ENCODE measurements around the gene ETFA. TPM values are rescaled to one million over a fixed set of nuclear protein-coding genes. Genes with fewer than 3 reads are reported as not detected.

ETFA gene
- total and polyA plus RNA-seq, 10 donors = 49.7 to 98.5 (median 80.5) TPM

DNA sequence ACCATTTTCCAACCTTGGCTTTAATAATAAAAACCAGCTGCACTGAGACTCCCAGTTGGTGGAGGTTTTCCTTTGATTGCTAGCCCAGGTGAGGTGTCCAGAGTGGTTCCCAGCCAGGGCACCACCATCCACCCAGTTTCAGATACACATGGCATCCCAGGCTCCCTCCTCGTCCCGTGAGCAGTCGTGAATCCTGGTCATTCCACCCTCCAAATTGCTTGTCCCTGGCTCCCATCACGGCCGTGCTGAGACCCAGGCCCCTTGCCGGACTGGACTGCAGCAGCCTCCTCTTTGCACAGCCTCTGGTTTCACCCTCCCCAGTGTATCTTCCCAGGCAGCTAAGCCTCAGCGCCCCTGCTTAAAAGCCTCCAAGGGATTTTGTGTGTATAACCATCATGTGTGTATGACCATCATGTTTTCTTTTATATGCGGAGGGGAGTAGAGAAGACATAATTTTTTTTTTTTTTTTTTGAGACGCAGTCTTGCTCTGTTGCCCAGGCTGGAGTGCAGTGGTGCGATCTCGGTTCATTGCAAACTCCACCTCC is 106.3 kb downstream of the ETFA start:
- WGBS, 5 donors = 93 to 97% (median 95%) methylated on average over 11 of the region's 11 CpGs
- Histone ChIP-seq H3K4me3 (no peak overlapping the region), H3K27me3 (replicated peaks in 1 of 7) (no peaks in the 10 kb centered on the region), H3K9me3 (no peaks in the 10 kb centered on the region), H3K27ac (no peak overlapping the region), H3K36me3 (peaks cover 0 to 79% (median 8%) of the 10 kb centered on the region in 6 donors), H3K4me1 (no peaks in the 10 kb centered on the region)
- intact Hi-C loops (cut with DNase I; ENCODE audit: low total_unique reads) = no loop called here
- no peak for TF ChIP-seq CTCF (IDR thresholded peaks at IDR 0.05 in 8 of 11, conservative IDR thresholded peaks at IDR 0.05 in 3 of 11)
- no peak for TF ChIP-seq POLR2A (IDR thresholded peaks at IDR 0.05)
- TF ChIP-seq POLR2AphosphoS5 (IDR thresholded peaks at IDR 0.05) = no peak
- DNase-seq = no peak

GRCh38 chr15:76204109-76204845 is 107.0 kb downstream of the ETFA start:
- no peaks in the 10 kb centered on the region for H3K27me3 ChIP-seq (replicated peaks in 1 of 7)
- peaks cover 0 to 72% (median 8%) of the 10 kb centered on the region in 6 donors for H3K36me3 ChIP-seq
- H3K9me3 ChIP-seq = no peaks in the 10 kb centered on the region
- 85 to 93% (median 89%) methylated on average over 11 to 18 of the region's 18 CpGs for WGBS, 5 donors
- H3K4me1 ChIP-seq = no peaks in the 10 kb centered on the region
- no peak for TF ChIP-seq POLR2A (IDR thresholded peaks at IDR 0.05)
- TF ChIP-seq POLR2AphosphoS5 (IDR thresholded peaks at IDR 0.05) = peak in 2 of 3 donors; percentile 5 to 26
- no peak for TF ChIP-seq CTCF (IDR thresholded peaks at IDR 0.05 in 8 of 11, conservative IDR thresholded peaks at IDR 0.05 in 3 of 11)
- H3K4me3 ChIP-seq = no peak overlapping the region
- intact Hi-C loops (cut with DNase I; ENCODE audit: low total_unique reads) = no loop called here
- H3K27ac ChIP-seq = no peak overlapping the region
- DNase-seq = no peak

DNA sequence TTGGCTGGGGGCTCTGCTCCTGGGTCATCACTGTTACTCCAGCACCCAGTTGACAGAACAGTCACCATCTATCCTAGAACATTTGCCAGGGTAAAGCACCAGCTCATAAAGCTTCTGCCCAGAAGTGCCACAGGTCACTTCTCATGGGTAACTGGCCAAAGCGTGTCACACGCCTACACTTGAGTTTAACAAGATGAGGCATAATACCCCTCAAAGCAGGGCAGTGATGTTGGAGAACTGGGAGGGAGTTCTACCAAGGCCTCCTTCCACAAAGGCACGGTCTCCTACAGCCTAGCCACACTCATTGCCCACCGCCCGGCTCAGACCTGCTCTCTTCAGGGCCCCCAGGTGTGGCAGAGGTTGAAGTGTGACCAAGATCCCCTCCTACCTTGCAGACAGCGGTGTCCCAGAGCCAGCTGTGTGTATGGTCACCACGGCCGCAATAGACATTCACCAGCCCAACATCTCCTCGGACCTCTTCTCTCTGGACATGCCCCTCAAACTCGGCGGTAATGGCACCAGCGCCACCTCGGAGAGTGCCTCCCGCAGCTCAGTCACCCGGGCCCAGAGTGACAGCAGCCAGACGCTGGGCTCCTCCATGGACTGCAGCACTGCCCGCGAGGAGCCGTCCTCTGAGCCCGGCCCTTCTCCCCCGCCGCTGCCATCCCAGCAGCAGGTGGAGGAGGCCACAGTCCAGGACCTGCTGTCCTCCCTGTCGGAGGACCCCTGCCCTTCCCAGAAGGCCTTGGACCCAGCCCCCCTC is 107.7 kb downstream of the ETFA start:
- Histone ChIP-seq H3K4me1 (no peaks in the 10 kb centered on the region), H3K27me3 (replicated peaks in 1 of 7) (no peaks in the 10 kb centered on the region), H3K4me3 (no peak overlapping the region), H3K9me3 (no peaks in the 10 kb centered on the region), H3K36me3 (peaks cover 0 to 64% (median 8%) of the 10 kb centered on the region in 6 donors), H3K27ac (no peak overlapping the region)
- intact Hi-C loops (cut with DNase I; ENCODE audit: low total_unique reads) = no loop called here
- no peak for DNase-seq
- TF ChIP-seq POLR2AphosphoS5 (IDR thresholded peaks at IDR 0.05) = peak in 1 of 3 donors; percentile 50
- TF ChIP-seq CTCF (IDR thresholded peaks at IDR 0.05 in 8 of 11, conservative IDR thresholded peaks at IDR 0.05 in 3 of 11) = no peak
- no peak for TF ChIP-seq POLR2A (IDR thresholded peaks at IDR 0.05)
- 85 to 96% (median 94%) methylated on average over 16 to 23 of the region's 23 CpGs for WGBS, 5 donors
